Esophagus muscularis mucosa (tissue), 4 donors: Measurements from ENCODE around the gene PGF. TPM values are rescaled to one million over a fixed set of nuclear protein-coding genes. Genes with fewer than 3 reads are reported as not detected.

ENCODE experiments used
- total RNA-seq, 4 donors: library from RNA; depleted of rRNA; stranded (reverse); fragments of >200 nt; gene quantifications; one replicate each; pipeline versions ENCODE4 v1.1.0 to v1.2.1, GENCODE V29; 2016

The PGF gene
- total RNA-seq, 4 donors from 2014 or later: 16.7 to 69.6 (median 18.4) TPM

Other genes with a start within 250 kb of the PGF start
- 10 to 100 TPM; 12.3 to 21.6 (median 16.2) TPM for gene AREL1, start 242.5 kb downstream of the PGF start, total RNA-seq
- gene FCF1, start 242.5 kb downstream of the PGF start, total RNA-seq: 10 to 100 TPM; 19.1 to 26.7 (median 23.2) TPM
- gene YLPM1, start 192.3 kb downstream of the PGF start, total RNA-seq: 10 to 100 TPM; 31.0 to 47.2 (median 36.0) TPM
- gene PROX2, start 79.5 kb downstream of the PGF start, total RNA-seq: not detected
- 10 to 100 TPM; 72.7 to 96.2 (median 88.5) TPM for gene DLST, start 73.7 kb downstream of the PGF start, total RNA-seq
- 1 to 10 TPM; 5.3 to 9.7 (median 7.7) TPM for gene RPS6KL1, start 32.3 kb downstream of the PGF start, total RNA-seq
- gene EIF2B2, start 47.3 kb upstream of the PGF start, total RNA-seq: 10 to 100 TPM; 23.3 to 58.0 (median 45.9) TPM
- 10 to 100 TPM; 24.5 to 40.7 (median 32.9) TPM for gene MLH3, start 95.9 kb upstream of the PGF start, total RNA-seq
- gene ACYP1, start 108.4 kb upstream of the PGF start, total RNA-seq: 10 to 100 TPM in 3 of 4 donors, 1 to 10 TPM in 1; 9.1 to 20.3 (median 16.9) TPM
- gene ZC2HC1C, start 114.0 kb upstream of the PGF start, total RNA-seq: 1 to 10 TPM; 4.3 to 7.1 (median 5.9) TPM
- 100 to 1,000 TPM in 1 of 4 donors, 10 to 100 TPM in 3; 52.3 to 111 (median 79.0) TPM for gene NEK9, start 171.5 kb upstream of the PGF start, total RNA-seq
- gene TMED10, start 221.0 kb upstream of the PGF start, total RNA-seq: 100 to 1,000 TPM; 115 to 164 (median 129) TPM